Activated CD4-positive, alpha-beta memory T cell treated with anti-CD3 and anti-CD28 coated beads, Interleukin-2, amount 10 ng/mL, durations not matched to agents 7 days and 5 days (primary cell): Measurements from ENCODE around the gene LUZP2. TPM values are rescaled to one million over a fixed set of nuclear protein-coding genes. Genes with fewer than 3 reads are reported as not detected.
"Not testable (repeated sequence)": the region's sequence is repeated elsewhere in the genome, so short reads cannot be mapped to it uniquely, and the experiment has no call there.

Source experiments
- CTCF ChIA-PET: fragments of 350-600 bp; sonication (Branson Sonifier 250); formaldehyde crosslinking; loops from one replicate; lab custom pipeline; 2021; ENCODE audit warnings: antibody characterized with exemption, inconsistent platforms; lab: Charles Lee
- POLR2A ChIA-PET: fragments of 350-600 bp; sonication (Branson Sonifier 250); formaldehyde crosslinking; loops from one replicate; lab custom pipeline; 2021; ENCODE audit warnings: antibody characterized with exemption; lab: Charles Lee
- DNase-seq: peaks from one replicate; pipeline ENCODE4 v3.0.0-alpha.2; 2020
- H3K27ac Mint-ChIP-seq: one replicate; pipeline ENCODE4 v1.8.0; 2021; ENCODE audit warnings: mild to moderate bottlenecking, mixed read lengths
- H3K27me3 Mint-ChIP-seq: one replicate; pipeline ENCODE4 v1.8.0; 2021; ENCODE audit warnings: mixed read lengths
- H3K36me3 Mint-ChIP-seq: one replicate; pipeline ENCODE4 v1.8.0; 2021; ENCODE audit warnings: low read depth, mixed read lengths
- H3K4me1 Mint-ChIP-seq: one replicate; pipeline ENCODE4 v1.8.0; 2021; ENCODE audit warnings: mixed read lengths
- H3K4me3 Mint-ChIP-seq: one replicate; pipeline ENCODE4 v1.8.0; 2021; ENCODE audit warnings: mild to moderate bottlenecking, mixed read lengths
- H3K9me3 Mint-ChIP-seq: one replicate; pipeline ENCODE4 v1.8.0; 2021; ENCODE audit warnings: mixed read lengths
- total RNA-seq, 2 experiments: library from RNA; stranded (reverse); gene quantifications; one replicate each; pipeline ENCODE4 v1.2.3, GENCODE V29; 2021

The LUZP2 gene
- total RNA-seq, 2 experiments from 2014 or later: not detected

- Mint-ChIP-seq H3K4me1 (no peaks in the 10 kb centered on the region), H3K27ac (no peak overlapping the region), H3K27me3 (no peaks in the 10 kb centered on the region), H3K36me3 (no peaks in the 10 kb centered on the region), H3K4me3 (no peak overlapping the region), H3K9me3 (peaks cover 6% of the 10 kb centered on the region)
- ChIA-PET POLR2A (no interaction called here), CTCF (no interaction called here)
- DNase-seq: no peak
Observed at GRCh38 chr11:24890426-24890825, 393.6 kb downstream of the LUZP2 start.

GRCh38 chr11:24891845-24892492 lies 395.1 kb downstream of the LUZP2 start:
- CTCF ChIA-PET, H3K36me3 Mint-ChIP-seq, DNase-seq, H3K9me3 Mint-ChIP-seq, H3K4me1 Mint-ChIP-seq, H3K27me3 Mint-ChIP-seq, H3K27ac Mint-ChIP-seq, H3K4me3 Mint-ChIP-seq, POLR2A ChIA-PET: not testable (repeated sequence)

- Mint-ChIP-seq H3K4me1 (no peaks in the 10 kb centered on the region), H3K9me3 (peaks cover 5% of the 10 kb centered on the region), H3K36me3 (no peaks in the 10 kb centered on the region), H3K27me3 (no peaks in the 10 kb centered on the region), H3K4me3 (no peak overlapping the region), H3K27ac (no peak overlapping the region)
- DNase-seq: no peak
- POLR2A ChIA-PET: no interaction called here
- CTCF ChIA-PET: no interaction called here
Observed at GRCh38 chr11:24896118-24896835, 399.4 kb downstream of the LUZP2 start.

GRCh38 chr11:24900514-24900913 lies 403.7 kb downstream of the LUZP2 start:
- H3K4me3 Mint-ChIP-seq: no peak overlapping the region
- H3K27me3 Mint-ChIP-seq: no peaks in the 10 kb centered on the region
- ChIA-PET CTCF (no interaction called here), POLR2A (no interaction called here)
- no peaks in the 10 kb centered on the region for H3K4me1 Mint-ChIP-seq
- H3K9me3 Mint-ChIP-seq: peaks cover 5% of the 10 kb centered on the region
- H3K27ac Mint-ChIP-seq: no peak overlapping the region
- no peaks in the 10 kb centered on the region for H3K36me3 Mint-ChIP-seq
- no peak for DNase-seq

GRCh38 chr11:24900960-24901549 lies 404.2 kb downstream of the LUZP2 start:
- H3K4me3 Mint-ChIP-seq: no peak overlapping the region
- no peaks in the 10 kb centered on the region for H3K27me3 Mint-ChIP-seq
- H3K36me3 Mint-ChIP-seq: no peaks in the 10 kb centered on the region
- ChIA-PET POLR2A (no interaction called here), CTCF (no interaction called here)
- no peaks in the 10 kb centered on the region for H3K4me1 Mint-ChIP-seq
- H3K27ac Mint-ChIP-seq: no peak overlapping the region
- H3K9me3 Mint-ChIP-seq: peaks cover 5% of the 10 kb centered on the region
- no peak for DNase-seq

GRCh38 chr11:24903555-24903954 lies 406.7 kb downstream of the LUZP2 start:
- no peaks in the 10 kb centered on the region for H3K27me3 Mint-ChIP-seq
- POLR2A ChIA-PET: no interaction called here
- no peaks in the 10 kb centered on the region for H3K36me3 Mint-ChIP-seq
- CTCF ChIA-PET: no interaction called here
- H3K4me3 Mint-ChIP-seq: no peak overlapping the region
- H3K9me3 Mint-ChIP-seq: peaks cover 2% of the 10 kb centered on the region
- no peaks in the 10 kb centered on the region for H3K4me1 Mint-ChIP-seq
- no peak overlapping the region for H3K27ac Mint-ChIP-seq
- DNase-seq: no peak

- ChIA-PET POLR2A (no interaction called here), CTCF (no interaction called here)
- DNase-seq: no peak
- H3K4me3 Mint-ChIP-seq: no peak overlapping the region
- H3K36me3 Mint-ChIP-seq: no peaks in the 10 kb centered on the region
- H3K4me1 Mint-ChIP-seq: no peaks in the 10 kb centered on the region
- peaks cover 7% of the 10 kb centered on the region for H3K9me3 Mint-ChIP-seq
- H3K27me3 Mint-ChIP-seq: no peaks in the 10 kb centered on the region
- no peak overlapping the region for H3K27ac Mint-ChIP-seq
Observed at GRCh38 chr11:24925091-24925490, 428.2 kb downstream of the LUZP2 start.

- CTCF ChIA-PET: no interaction called here
- peaks cover 12% of the 10 kb centered on the region for H3K9me3 Mint-ChIP-seq
- no peaks in the 10 kb centered on the region for H3K36me3 Mint-ChIP-seq
- H3K27ac Mint-ChIP-seq: no peak overlapping the region
- DNase-seq: no peak
- H3K27me3 Mint-ChIP-seq: no peaks in the 10 kb centered on the region
- no peak overlapping the region for H3K4me3 Mint-ChIP-seq
- H3K4me1 Mint-ChIP-seq: no peaks in the 10 kb centered on the region
- POLR2A ChIA-PET: no interaction called here
Observed at GRCh38 chr11:24932110-24933000, 435.5 kb downstream of the LUZP2 start.

- ChIA-PET POLR2A (no interaction called here), CTCF (no interaction called here)
- no peak overlapping the region for H3K4me3 Mint-ChIP-seq
- H3K36me3 Mint-ChIP-seq: no peaks in the 10 kb centered on the region
- no peaks in the 10 kb centered on the region for H3K4me1 Mint-ChIP-seq
- no peak overlapping the region for H3K27ac Mint-ChIP-seq
- no peaks in the 10 kb centered on the region for H3K27me3 Mint-ChIP-seq
- H3K9me3 Mint-ChIP-seq: peaks cover 12% of the 10 kb centered on the region
- no peak for DNase-seq
Observed at GRCh38 chr11:24934733-24935439, 438.0 kb downstream of the LUZP2 start.

GRCh38 chr11:24944891-24945290 lies 448.0 kb downstream of the LUZP2 start:
- DNase-seq: no peak
- no peak overlapping the region for H3K4me3 Mint-ChIP-seq
- H3K9me3 Mint-ChIP-seq: peaks cover 2% of the 10 kb centered on the region
- no peaks in the 10 kb centered on the region for H3K27me3 Mint-ChIP-seq
- H3K4me1 Mint-ChIP-seq: no peaks in the 10 kb centered on the region
- H3K27ac Mint-ChIP-seq: no peak overlapping the region
- ChIA-PET CTCF (no interaction called here), POLR2A (no interaction called here)
- H3K36me3 Mint-ChIP-seq: no peaks in the 10 kb centered on the region

GRCh38 chr11:24949406-24949805 lies 452.6 kb downstream of the LUZP2 start:
- Mint-ChIP-seq H3K4me1 (no peaks in the 10 kb centered on the region), H3K27me3 (no peaks in the 10 kb centered on the region), H3K9me3 (peaks cover 2% of the 10 kb centered on the region), H3K27ac (no peak overlapping the region), H3K36me3 (no peaks in the 10 kb centered on the region), H3K4me3 (no peak overlapping the region)
- CTCF ChIA-PET: no interaction called here
- POLR2A ChIA-PET: no interaction called here
- no peak for DNase-seq

- Mint-ChIP-seq H3K27ac (no peak overlapping the region), H3K36me3 (no peaks in the 10 kb centered on the region), H3K4me1 (no peaks in the 10 kb centered on the region), H3K27me3 (no peaks in the 10 kb centered on the region), H3K4me3 (no peak overlapping the region), H3K9me3 (peaks cover 2% of the 10 kb centered on the region)
- POLR2A ChIA-PET: no interaction called here
- DNase-seq: no peak
- CTCF ChIA-PET: no interaction called here
Observed at GRCh38 chr11:24963852-24964251, 467.0 kb downstream of the LUZP2 start.
